Esophagus squamous epithelium (tissue), 4 donors: ENCODE results near the gene B4GALT5.

Experiments
- POLR2A ChIP-seq, 4 donors: fragments of 450-650 bp; IDR thresholded peaks; one replicate each; pipeline ENCODE4 v1.6.1; 2017; ENCODE audit warnings: antibody characterized with exemption in 4 of 4, mild to moderate bottlenecking in 4 of 4, moderate library complexity in 3 of 4
- TF ChIP-seq, protein P1 (sequence below), 6 experiments: fragments of 450-650 bp in 4 of 6; fragments of 200-600 bp in 2 of 6; sonication (generic) in 2 of 6; IDR thresholded peaks; one replicate each; pipeline ENCODE4 v1.5.1; 2016 to 2019; ENCODE audit warnings: antibody characterized with exemption in 6 of 6, mild to moderate bottlenecking in 4 of 6, moderate library complexity in 4 of 6

GRCh38 chr20:49657118-49657901 lies 56.4 kb downstream of the B4GALT5 start:
- TF ChIP-seq, protein P1, sequence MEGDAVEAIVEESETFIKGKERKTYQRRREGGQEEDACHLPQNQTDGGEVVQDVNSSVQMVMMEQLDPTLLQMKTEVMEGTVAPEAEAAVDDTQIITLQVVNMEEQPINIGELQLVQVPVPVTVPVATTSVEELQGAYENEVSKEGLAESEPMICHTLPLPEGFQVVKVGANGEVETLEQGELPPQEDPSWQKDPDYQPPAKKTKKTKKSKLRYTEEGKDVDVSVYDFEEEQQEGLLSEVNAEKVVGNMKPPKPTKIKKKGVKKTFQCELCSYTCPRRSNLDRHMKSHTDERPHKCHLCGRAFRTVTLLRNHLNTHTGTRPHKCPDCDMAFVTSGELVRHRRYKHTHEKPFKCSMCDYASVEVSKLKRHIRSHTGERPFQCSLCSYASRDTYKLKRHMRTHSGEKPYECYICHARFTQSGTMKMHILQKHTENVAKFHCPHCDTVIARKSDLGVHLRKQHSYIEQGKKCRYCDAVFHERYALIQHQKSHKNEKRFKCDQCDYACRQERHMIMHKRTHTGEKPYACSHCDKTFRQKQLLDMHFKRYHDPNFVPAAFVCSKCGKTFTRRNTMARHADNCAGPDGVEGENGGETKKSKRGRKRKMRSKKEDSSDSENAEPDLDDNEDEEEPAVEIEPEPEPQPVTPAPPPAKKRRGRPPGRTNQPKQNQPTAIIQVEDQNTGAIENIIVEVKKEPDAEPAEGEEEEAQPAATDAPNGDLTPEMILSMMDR (IDR thresholded peaks at IDR 0.05): no peak
- TF ChIP-seq POLR2A (IDR thresholded peaks at IDR 0.05): no peak
